Measurements from ENCODE around the gene GRAP2. TPM values are rescaled to one million over a fixed set of nuclear protein-coding genes. Genes with fewer than 3 reads are reported as not detected.

Gene GRAP2
- total and polyA plus RNA-seq, 2 of the 4 experiments (the other 2 are of a cell fraction) = not detected

- no peaks in the 10 kb centered on the region; the same call in 1 of the 2 replicates for H3K9me1 ChIP-seq (ENCODE audit: insufficient read depth, low read length)
- dilution Hi-C loops (cut with HindIII; ENCODE audit: low sequenced_read_pairs, unreplicated experiment) = no loop called here
- 47% methylated on average over 2 of the region's 14 CpGs; no CpG with 5 or more reads in 1 of the 2 experiments for WGBS, 2 experiments (ENCODE audit: extremely low coverage in 2 of 2, insufficient read length in 1 of 2)
- no peak overlapping the region for H4K91ac ChIP-seq (ENCODE audit: insufficient read depth, low read depth, low read length)
- H3K4me3 ChIP-seq (ENCODE audit: insufficient read depth, low read depth, low read length) = no peak overlapping the region
- peaks cover 4% of the 10 kb centered on the region for H3K4me1 ChIP-seq (ENCODE audit: control insufficient read depth, insufficient read depth, low read length)
- no peak overlapping the region for H3K9ac ChIP-seq (ENCODE audit: low read depth, low read length)
- H2AFZ ChIP-seq (replicated peaks; ENCODE audit: low read length, poor library complexity) = no peak overlapping the region
- no peak overlapping the region for H2AK9ac ChIP-seq (replicated peaks; ENCODE audit: low read depth, low read length, poor library complexity)
- no peaks in the 10 kb centered on the region for H3K36me3 ChIP-seq (ENCODE audit: control insufficient read depth, insufficient read depth, low read length)
- no peak overlapping the region for H4K8ac ChIP-seq (ENCODE audit: low read depth in 2 of 2, low read length in 2 of 2)
- H3K79me1 ChIP-seq (ENCODE audit: low read depth in 1 of 2, low read length in 2 of 2) = no peaks in the 10 kb centered on the region
- H2BK20ac ChIP-seq (ENCODE audit: low read depth, low read length) = no peak overlapping the region
- H3K4me2 ChIP-seq (ENCODE audit: low read depth, low read length) = no peak overlapping the region
- ChIA-PET POLR2A (ENCODE audit: unreplicated experiment) (no interaction called here), CTCF (no interaction called here)
- H3K14ac ChIP-seq (replicated peaks; ENCODE audit: low read depth, low read length) = no peak overlapping the region
- H3K56ac ChIP-seq (ENCODE audit: extremely low read depth, insufficient read depth, low read length) = no peak overlapping the region
- H4K20me1 ChIP-seq (ENCODE audit: insufficient read depth, low read length) = no peaks in the 10 kb centered on the region
- in situ Hi-C loops (cut with MboI; ENCODE audit: low sequenced_read_pairs) = no loop called here
- H3K27ac ChIP-seq (ENCODE audit: insufficient read depth, low read length) = no peak overlapping the region
- H3K18ac ChIP-seq (ENCODE audit: low read depth, low read length) = no peak overlapping the region
- H3K27me3 ChIP-seq (ENCODE audit: control insufficient read depth, insufficient read depth, low read length) = peaks cover 40% of the 10 kb centered on the region
- no peaks in the 10 kb centered on the region for H3K9me3 ChIP-seq (ENCODE audit: control insufficient read depth, insufficient read depth, low read length)
- no peak overlapping the region for H4K5ac ChIP-seq (ENCODE audit: low read depth, low read length)
- no peak overlapping the region for H2BK15ac ChIP-seq (ENCODE audit: low read depth, low read length)
- no peak overlapping the region; the same call in 1 of the 2 replicates for H3K23ac ChIP-seq (ENCODE audit: low read depth, low read length)
- no peak overlapping the region for H2AK5ac ChIP-seq (ENCODE audit: low read depth, low read length)
- H2BK5ac ChIP-seq (ENCODE audit: low read depth, low read length, poor library complexity, severe bottlenecking) = no peak overlapping the region
- ATAC-seq (ENCODE audit: low read depth) = no peak; the same call in 1 of the 2 replicates
- DNase-seq = no peak
- intact Hi-C loops (cut with micrococcal nuclease) = no loop called here
- H3K4ac ChIP-seq (ENCODE audit: low read depth, low read length) = no peak overlapping the region
- TF ChIP-seq FOS (IDR thresholded peaks at IDR 0.05; ENCODE audit: low read depth, low read length) (no peak), BHLHE40 (IDR thresholded peaks at IDR 0.05; ENCODE audit: low read depth, low read length) (no peak), CTCF (conservative IDR thresholded peaks at IDR 0.05; ENCODE audit: low read depth, low read length) (no peak), POLR2A (IDR thresholded peaks at IDR 0.05; ENCODE audit: low read depth, low read length) (no peak), MAFK (IDR thresholded peaks at IDR 0.05; ENCODE audit: low read depth, low read length) (no peak), MXI1 (IDR thresholded peaks at IDR 0.05; ENCODE audit: borderline replicate concordance, low read depth, low read length) (no peak), NFE2L2 (IDR thresholded peaks at IDR 0.05; ENCODE audit: low read depth, low read length) (no peak), RFX5 (IDR thresholded peaks at IDR 0.05; ENCODE audit: low read depth, low read length) (no peak), CHD1 (IDR thresholded peaks at IDR 0.05; ENCODE audit: low read depth, low read length) (no peak), RAD21 (IDR thresholded peaks at IDR 0.05; ENCODE audit: low read length) (no peak), USF2 (IDR thresholded peaks at IDR 0.05; ENCODE audit: low read depth, low read length) (no peak), MAZ (IDR thresholded peaks at IDR 0.05; ENCODE audit: borderline replicate concordance, low read depth, low read length) (no peak), RCOR1 (IDR thresholded peaks at IDR 0.05; ENCODE audit: insufficient replicate concordance, low read length) (no peak), ELK1 (IDR thresholded peaks at IDR 0.05; ENCODE audit: borderline replicate concordance, low read depth, low read length) (no peak), SMC3 (IDR thresholded peaks at IDR 0.05; ENCODE audit: low read depth, low read length) (no peak)
- no TSS peak for BruUV-seq (replicated peaks)
- H2BK120ac ChIP-seq (ENCODE audit: low read depth, low read length) = no peak overlapping the region
Measured at GRCh38 chr22:40001800-40002577, 101.1 kb downstream of the GRAP2 start.
